Activated CD4-positive, CD25-positive, alpha-beta regulatory T cell treated with anti-CD3 and anti-CD28 coated beads, Interleukin-2, amount 50 U/mL, for 24 hours (primary cell): Measurements from ENCODE around the gene NUDT17.

ENCODE experiments used
- ATAC-seq, 2 donors: fragments of 150-1000 bp; cut with Tn5 transposase; one replicate each; pipeline ENCODE4 v1.10.0; 2021; ENCODE audit warnings: mild to moderate bottlenecking in 1 of 2, moderate library complexity in 1 of 2

NUDT17 gene

DNA sequence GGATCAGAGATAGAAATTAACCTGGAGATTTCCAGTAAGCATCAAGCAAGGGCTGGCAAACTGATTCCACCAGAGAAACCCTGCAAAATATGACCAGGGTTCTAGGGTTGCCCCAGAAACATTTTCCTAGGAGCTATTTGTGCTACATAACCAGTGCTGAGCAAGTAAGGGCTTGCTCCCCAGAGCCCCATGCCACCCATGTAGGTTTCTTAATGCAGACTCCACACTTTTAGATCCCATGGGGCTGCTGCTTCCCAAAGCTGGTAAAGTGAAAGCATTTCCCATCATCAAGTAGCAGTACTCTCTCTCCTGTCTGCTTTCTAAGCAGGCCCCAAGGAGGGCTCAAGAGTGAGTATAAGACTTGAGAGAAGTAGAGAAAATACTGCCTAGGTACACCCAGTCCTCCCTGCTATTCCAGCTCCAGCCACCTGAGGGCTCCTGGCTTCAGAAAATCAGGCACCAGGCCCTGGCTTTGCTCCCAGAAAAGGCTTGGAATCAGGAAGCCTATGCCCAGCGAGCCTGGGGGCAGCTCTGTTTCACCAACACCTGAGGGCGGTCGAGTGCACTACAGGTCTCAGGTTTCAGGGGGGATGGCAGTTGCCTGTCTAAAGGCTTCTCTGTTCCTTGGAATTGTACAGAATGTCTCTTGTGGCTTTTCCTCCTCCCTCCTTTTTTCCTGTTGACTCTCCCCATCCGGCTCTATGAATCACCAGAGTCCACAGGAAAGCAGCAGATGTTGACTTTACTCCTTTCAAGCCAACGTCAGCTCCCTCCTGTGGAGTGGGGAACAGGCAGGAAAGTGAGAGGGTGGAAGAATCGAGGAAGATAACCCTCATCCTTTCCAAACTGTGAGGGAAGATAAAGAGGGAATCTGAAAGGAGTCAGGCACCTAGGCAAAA, 46.4 kb downstream of the NUDT17 start:
- peak in 1 of 2 donors; percentile 56 for ATAC-seq

DNA sequence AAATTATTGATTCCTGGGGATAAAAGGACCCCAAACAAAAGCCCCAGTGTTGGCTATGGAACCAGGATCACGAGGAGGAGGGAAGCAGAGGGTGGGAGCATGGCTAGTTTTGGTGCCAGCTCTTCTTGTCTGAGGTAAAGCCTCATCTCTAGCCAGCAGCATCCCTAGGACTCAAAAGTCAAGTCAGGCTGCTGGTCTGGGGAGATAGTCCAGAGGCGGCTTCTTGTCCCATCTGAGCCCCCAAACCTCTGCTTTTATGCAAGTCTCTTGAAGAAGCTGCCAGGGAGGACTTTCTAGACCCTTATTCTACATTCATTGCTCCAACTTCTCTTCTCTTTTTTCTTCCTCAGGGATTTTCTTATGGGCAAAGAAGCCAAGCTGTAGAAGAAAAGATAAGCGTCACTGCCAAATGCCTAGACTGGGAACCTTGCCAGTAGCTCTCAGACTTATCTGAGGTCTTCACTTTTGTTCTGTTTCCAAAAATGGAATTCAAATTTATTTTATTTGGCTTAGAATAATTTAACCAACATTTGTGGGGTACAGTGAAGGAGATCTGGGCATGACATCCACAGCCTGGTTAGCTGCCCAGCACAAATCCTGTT, 47.2 kb downstream of the NUDT17 start:
- ATAC-seq = no peak

- no peak for ATAC-seq
Measured at GRCh38 chr1:145893306-145894055, 48.1 kb downstream of the NUDT17 start.

GRCh38 chr1:145895471-145895870, 50.0 kb downstream of the NUDT17 start:
- no peak for ATAC-seq

GRCh38 chr1:145897969-145898368, 52.5 kb downstream of the NUDT17 start:
- ATAC-seq = no peak
